Natural killer cell (primary cell): Measurements from ENCODE around the gene RBKS. TPM values are rescaled to one million over a fixed set of nuclear protein-coding genes. Genes with fewer than 3 reads are reported as not detected.
A peak's percentile ranks its signal among the peaks of the same experiment; 100 is the strongest.

ENCODE experiments used
- ATAC-seq, 3 donors: fragments of 150-1000 bp in 2 of 3; fragments of 200-7000 bp in 1 of 3; cut with Tn5 transposase; 1 replicate in 1 of 3; 2 replicates in 2 of 3; pipeline ENCODE4 v1.10.0; 2021; ENCODE audit warnings: mild to moderate bottlenecking in 2 of 3, moderate library complexity in 2 of 3
- DNase-seq, 2 donors: peaks; one replicate each; pipeline versions ENCODE4 v3.0.0 to v3.0.0-alpha.2; 2013 to 2021; ENCODE audit warnings: mixed read lengths in 1 of 2
- H3K27ac ChIP-seq: one replicate; pipeline ENCODE4 v1.5.1; 2013; ENCODE audit warnings: mild to moderate bottlenecking, low read length
- H3K27me3 ChIP-seq: one replicate; pipeline ENCODE4 v1.6.1; 2013; ENCODE audit warnings: low read length; ENCODE audit not compliant: control insufficient read depth, insufficient read depth
- H3K36me3 ChIP-seq: one replicate; pipeline ENCODE4 v1.6.1; 2013; ENCODE audit warnings: low read length; ENCODE audit not compliant: control insufficient read depth, insufficient read depth
- H3K4me1 ChIP-seq: one replicate; pipeline ENCODE4 v1.6.1; 2013; ENCODE audit warnings: low read length; ENCODE audit not compliant: control insufficient read depth, insufficient read depth
- H3K4me3 ChIP-seq: one replicate; pipeline ENCODE4 v1.5.1; 2013; ENCODE audit warnings: low read length
- H3K9me3 ChIP-seq: one replicate; pipeline ENCODE4 v1.6.1; 2013; ENCODE audit warnings: low read length; ENCODE audit not compliant: control insufficient read depth, insufficient read depth
- H3K27ac Mint-ChIP-seq, 2 donors: one replicate each; pipeline ENCODE4 v1.8.0; 2022; ENCODE audit warnings: mild to moderate bottlenecking in 2 of 2, mixed read lengths in 2 of 2, moderate library complexity in 1 of 2
- H3K27me3 Mint-ChIP-seq, 2 donors: one replicate each; pipeline ENCODE4 v1.8.0; 2022; ENCODE audit warnings: low read depth in 2 of 2, mixed read lengths in 2 of 2
- H3K36me3 Mint-ChIP-seq: one replicate; pipeline ENCODE4 v1.8.0; 2022; ENCODE audit warnings: mixed read lengths
- H3K4me1 Mint-ChIP-seq, 2 donors: one replicate each; pipeline ENCODE4 v1.8.0; 2022; ENCODE audit warnings: mixed read lengths in 2 of 2
- H3K4me3 Mint-ChIP-seq: one replicate; pipeline ENCODE4 v1.8.0; 2022; ENCODE audit warnings: mild to moderate bottlenecking, moderate library complexity, mixed read lengths
- H3K9me3 Mint-ChIP-seq, 2 donors: one replicate each; pipeline ENCODE4 v1.8.0; 2022; ENCODE audit warnings: mixed read lengths in 2 of 2
- WGBS: methylation state at CpG from one replicate; pipeline ENCODE4 v1.1.7; 2013; ENCODE audit warnings: missing lambda C conversion rate; ENCODE audit not compliant: insufficient coverage; 5-methylcytosine and 5-hydroxymethylcytosine counted together
- intact Hi-C: fragments of 100-400 bp; cut with micrococcal nuclease; formaldehyde crosslinking; loops from one replicate; pipeline ENCODE4 v1.14.2; 2022
- total RNA-seq, 4 donors: library from RNA; stranded (reverse); fragments of 120-200 nt in 1 of 4; gene quantifications; one replicate each; pipeline versions ENCODE4 v1.2.3 to v1.2.4, GENCODE V29; 2013 to 2022
- TF ChIP-seq, protein P1 (sequence below): fragments of 200-600 bp; IDR thresholded peaks from one replicate; pipeline ENCODE4 v1.8.0; 2022; ENCODE audit warnings: antibody characterized with exemption

The RBKS gene
- total RNA-seq, 3 donors from 2014 or later (not counting 1 experiment from before 2014, with no cell fraction given), result 11.5 to 20.9 (median 12.8) TPM

DNA sequence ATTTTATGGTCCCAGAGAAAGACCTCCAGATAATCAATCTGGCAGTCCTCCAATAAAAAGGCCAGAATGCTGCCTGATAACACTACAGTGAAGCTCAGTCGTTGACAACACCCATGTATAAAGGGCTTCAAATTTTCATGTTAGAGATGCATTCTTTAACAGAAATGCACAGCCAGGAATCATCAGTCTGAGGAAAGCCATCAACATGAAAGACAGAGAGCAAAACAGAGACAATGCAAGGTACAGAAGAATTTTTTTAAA, 14.1 kb upstream of the RBKS start:
- Mint-ChIP-seq H3K27me3 (no peaks in the 10 kb centered on the region), H3K4me3 (no peak overlapping the region), H3K9me3 (no peaks in the 10 kb centered on the region), H3K27ac (no peak overlapping the region), H3K36me3 (no peaks in the 10 kb centered on the region), H3K4me1 (peaks cover 15 to 31% of the 10 kb centered on the region in 2 donors)
- no peak overlapping the region for H3K27ac ChIP-seq
- 94% methylated on average over 1 of the region's 1 CpG for WGBS
- H3K4me3 ChIP-seq, result no peak overlapping the region
- DNase-seq (no peak), ATAC-seq (no peak)
- H3K27me3 ChIP-seq, result no peaks in the 10 kb centered on the region
- no peaks in the 10 kb centered on the region for H3K4me1 ChIP-seq
- H3K9me3 ChIP-seq, result no peaks in the 10 kb centered on the region
- H3K36me3 ChIP-seq, result peaks cover 10% of the 10 kb centered on the region
- TF ChIP-seq, protein P1, sequence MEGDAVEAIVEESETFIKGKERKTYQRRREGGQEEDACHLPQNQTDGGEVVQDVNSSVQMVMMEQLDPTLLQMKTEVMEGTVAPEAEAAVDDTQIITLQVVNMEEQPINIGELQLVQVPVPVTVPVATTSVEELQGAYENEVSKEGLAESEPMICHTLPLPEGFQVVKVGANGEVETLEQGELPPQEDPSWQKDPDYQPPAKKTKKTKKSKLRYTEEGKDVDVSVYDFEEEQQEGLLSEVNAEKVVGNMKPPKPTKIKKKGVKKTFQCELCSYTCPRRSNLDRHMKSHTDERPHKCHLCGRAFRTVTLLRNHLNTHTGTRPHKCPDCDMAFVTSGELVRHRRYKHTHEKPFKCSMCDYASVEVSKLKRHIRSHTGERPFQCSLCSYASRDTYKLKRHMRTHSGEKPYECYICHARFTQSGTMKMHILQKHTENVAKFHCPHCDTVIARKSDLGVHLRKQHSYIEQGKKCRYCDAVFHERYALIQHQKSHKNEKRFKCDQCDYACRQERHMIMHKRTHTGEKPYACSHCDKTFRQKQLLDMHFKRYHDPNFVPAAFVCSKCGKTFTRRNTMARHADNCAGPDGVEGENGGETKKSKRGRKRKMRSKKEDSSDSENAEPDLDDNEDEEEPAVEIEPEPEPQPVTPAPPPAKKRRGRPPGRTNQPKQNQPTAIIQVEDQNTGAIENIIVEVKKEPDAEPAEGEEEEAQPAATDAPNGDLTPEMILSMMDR, result no peak
- intact Hi-C loops, result no loop called here

DNA sequence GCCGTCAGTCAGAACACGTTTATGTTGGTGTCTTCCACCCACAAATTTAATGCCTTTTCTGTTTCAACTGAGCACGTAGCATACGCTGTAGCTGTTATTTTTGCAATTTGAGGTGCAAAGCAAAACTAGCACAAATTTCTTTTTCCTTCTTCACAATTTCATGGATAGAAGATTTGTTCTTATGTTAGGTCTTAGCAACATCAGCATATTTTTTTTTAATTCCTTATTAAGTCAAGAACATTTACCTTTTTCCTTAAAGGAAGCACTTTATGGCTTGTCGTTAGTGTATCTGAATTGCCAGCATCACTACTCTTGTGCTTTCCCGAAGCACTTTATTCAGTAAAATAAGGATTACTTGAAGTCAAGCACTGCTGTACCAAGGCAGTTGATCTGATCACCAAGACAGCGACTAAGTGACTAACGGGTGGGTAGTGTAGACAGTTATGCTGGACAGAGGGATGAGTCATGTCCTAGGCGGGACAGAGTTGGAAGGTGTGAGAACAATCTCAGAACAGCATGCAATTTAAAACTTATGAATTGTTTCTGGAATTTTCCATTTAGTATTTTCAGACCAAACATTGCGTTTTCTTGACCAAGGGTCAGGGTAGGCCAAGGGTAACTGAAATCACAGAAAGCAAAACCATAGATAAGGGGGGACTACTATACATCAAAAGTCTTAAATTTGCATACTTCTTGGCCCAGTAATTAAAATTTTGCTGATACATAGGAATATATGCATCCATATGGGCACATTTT, 13.6 kb upstream of the RBKS start:
- H3K4me3 Mint-ChIP-seq, result no peak overlapping the region
- H3K9me3 Mint-ChIP-seq, result no peaks in the 10 kb centered on the region
- Histone ChIP-seq H3K27ac (no peak overlapping the region), H3K9me3 (no peaks in the 10 kb centered on the region), H3K4me1 (no peaks in the 10 kb centered on the region), H3K36me3 (peaks cover 13% of the 10 kb centered on the region), H3K4me3 (no peak overlapping the region), H3K27me3 (no peaks in the 10 kb centered on the region)
- H3K27ac Mint-ChIP-seq, result no peak overlapping the region
- intact Hi-C loops, result no loop called here
- DNase-seq, result no peak
- H3K27me3 Mint-ChIP-seq, result no peaks in the 10 kb centered on the region
- H3K4me1 Mint-ChIP-seq, result peaks cover 13 to 31% of the 10 kb centered on the region in 2 donors
- ATAC-seq, result peak in 2 of 3 donors; percentile 54 to 70
- 94% methylated on average over 10 of the region's 10 CpGs for WGBS
- H3K36me3 Mint-ChIP-seq, result no peaks in the 10 kb centered on the region
- TF ChIP-seq, protein P1, result no peak

DNA sequence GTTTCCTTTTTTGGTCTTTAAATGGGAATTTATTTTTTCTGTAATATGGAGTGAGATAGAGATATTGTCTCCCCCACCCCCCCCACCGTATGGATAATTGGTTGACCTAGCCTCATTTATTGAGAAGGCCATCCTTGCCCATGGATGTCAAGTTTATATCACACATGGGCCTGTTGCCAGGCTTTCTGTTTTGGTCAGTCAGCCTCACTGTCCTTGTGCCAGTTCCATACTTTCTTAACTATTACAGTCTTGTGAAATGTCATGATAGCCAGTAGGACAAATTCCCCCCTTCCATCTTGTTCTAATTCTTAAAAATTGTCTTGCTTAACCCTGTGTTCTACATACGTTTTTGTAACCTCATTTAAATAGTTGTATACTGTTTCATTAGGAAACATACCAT, 12.8 kb upstream of the RBKS start:
- Histone ChIP-seq H3K4me1 (no peaks in the 10 kb centered on the region), H3K27me3 (no peaks in the 10 kb centered on the region), H3K9me3 (no peaks in the 10 kb centered on the region), H3K27ac (no peak overlapping the region), H3K4me3 (no peak overlapping the region), H3K36me3 (peaks cover 15% of the 10 kb centered on the region)
- intact Hi-C loops, result no loop called here
- Mint-ChIP-seq H3K4me3 (no peak overlapping the region), H3K4me1 (peaks cover 15 to 30% of the 10 kb centered on the region in 2 donors), H3K27me3 (no peaks in the 10 kb centered on the region), H3K27ac (peak overlapping the region in 1 of 2 donors; percentile 63), H3K36me3 (no peaks in the 10 kb centered on the region), H3K9me3 (no peaks in the 10 kb centered on the region)
- DNase-seq, result no peak
- TF ChIP-seq, protein P1, result no peak
- 100% methylated on average over 1 of the region's 2 CpGs for WGBS
- ATAC-seq, result no peak

DNA sequence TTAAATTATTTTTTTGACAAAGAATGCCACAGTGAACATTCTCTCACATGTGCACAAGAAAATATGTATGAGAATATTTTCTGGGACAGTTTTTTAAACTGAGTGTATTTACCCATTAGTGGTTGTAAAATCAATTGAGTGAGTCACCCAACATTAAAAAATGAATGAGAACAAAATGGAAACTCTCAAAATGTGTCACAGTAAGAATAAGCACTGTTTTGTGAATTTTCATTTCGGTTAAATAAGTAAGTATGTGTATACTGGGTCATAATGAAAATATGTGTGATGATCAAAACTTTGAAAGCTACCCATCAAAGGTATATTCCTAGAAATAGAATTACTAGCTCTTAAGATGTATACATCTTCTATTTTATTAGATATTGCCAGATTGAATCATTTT, 11.9 kb upstream of the RBKS start:
- Histone ChIP-seq H3K9me3 (no peaks in the 10 kb centered on the region), H3K4me1 (no peaks in the 10 kb centered on the region), H3K27ac (no peak overlapping the region), H3K4me3 (no peak overlapping the region), H3K27me3 (no peaks in the 10 kb centered on the region), H3K36me3 (peaks cover 18% of the 10 kb centered on the region)
- no peaks in the 10 kb centered on the region for H3K36me3 Mint-ChIP-seq
- H3K27ac Mint-ChIP-seq, result no peak overlapping the region
- H3K4me3 Mint-ChIP-seq, result no peak overlapping the region
- ATAC-seq (no peak), DNase-seq (no peak)
- H3K27me3 Mint-ChIP-seq, result no peaks in the 10 kb centered on the region
- H3K9me3 Mint-ChIP-seq, result no peaks in the 10 kb centered on the region
- intact Hi-C loops, result no loop called here
- TF ChIP-seq, protein P1, result no peak
- 60% methylated on average over 1 of the region's 1 CpG for WGBS
- peaks cover 24 to 32% of the 10 kb centered on the region in 2 donors for H3K4me1 Mint-ChIP-seq
